CD14-positive monocyte (primary cell): ENCODE data around the gene GATD1. TPM values are rescaled to one million over a fixed set of nuclear protein-coding genes. Genes with fewer than 3 reads are reported as not detected.

Source experiments
- DNase-seq, 3 donors: peaks; one replicate each; pipeline ENCODE4 v3.0.0-alpha.2; 2011 to 2022
- H2AFZ ChIP-seq: 2 replicates; pipeline ENCODE4 v1.6.0; 2012; ENCODE audit warnings: mild to moderate bottlenecking, low read depth, low read length, inconsistent platforms; ENCODE audit not compliant: insufficient read depth, poor library complexity, severe bottlenecking
- H3K27ac ChIP-seq, 2 donors: 1 replicate in 1 of 2; 2 replicates in 1 of 2; pipeline ENCODE4 v1.5.1; 2012 to 2013; ENCODE audit warnings: low read length in 2 of 2, control low read depth in 1 of 2, inconsistent platforms in 1 of 2, low read depth in 1 of 2, mild to moderate bottlenecking in 1 of 2
- H3K27me3 ChIP-seq, 2 donors: one replicate each; pipeline versions ENCODE4 v1.6.0 to v1.6.1; 2011 to 2013; ENCODE audit warnings: low read length in 2 of 2; ENCODE audit not compliant: control insufficient read depth in 2 of 2, insufficient read depth in 2 of 2
- H3K36me3 ChIP-seq, 2 donors: replicated peaks in 1 of 2; 1 replicate in 1 of 2; 2 replicates in 1 of 2; pipeline versions ENCODE4 v1.5.1 to v1.6.1; 2012 to 2013; ENCODE audit warnings: low read length in 2 of 2, control low read depth in 1 of 2, inconsistent platforms in 1 of 2, mild to moderate bottlenecking in 1 of 2; ENCODE audit not compliant: insufficient read depth in 2 of 2, control insufficient read depth in 1 of 2
- H3K4me1 ChIP-seq, 2 donors: 1 replicate in 1 of 2; 2 replicates in 1 of 2; pipeline versions ENCODE4 v1.5.1 to v1.6.1; 2012 to 2013; ENCODE audit warnings: low read length in 2 of 2, control low read depth in 1 of 2, inconsistent platforms in 1 of 2, mild to moderate bottlenecking in 1 of 2, moderate library complexity in 1 of 2; ENCODE audit not compliant: insufficient read depth in 2 of 2, control insufficient read depth in 1 of 2
- H3K4me2 ChIP-seq: replicated peaks from 2 replicates; pipeline ENCODE3; 2012; ENCODE audit warnings: low read length, moderate library complexity, mild to moderate bottlenecking; ENCODE audit not compliant: poor library complexity, severe bottlenecking; ENCODE audit errors: extremely low read depth
- H3K4me3 ChIP-seq, 3 experiments: fragments of 200-600 bp in 1 of 3; sonication (generic) in 1 of 3; replicated peaks in 1 of 3; 1 replicate in 2 of 3; 2 replicates in 1 of 3; pipeline ENCODE4 v1.5.1; 2011 to 2013; ENCODE audit warnings: low read length in 3 of 3, mild to moderate bottlenecking in 3 of 3, control low read depth in 2 of 3, low read depth in 2 of 3, inconsistent platforms in 1 of 3, moderate library complexity in 1 of 3
- H3K79me2 ChIP-seq: 2 replicates; pipeline ENCODE4 v1.6.0; 2012; ENCODE audit warnings: mild to moderate bottlenecking, control low read depth, inconsistent platforms, low read length, moderate library complexity; ENCODE audit not compliant: insufficient read depth
- H3K9ac ChIP-seq: 2 replicates; pipeline ENCODE4 v1.6.0; 2017; ENCODE audit warnings: low read length, mild to moderate bottlenecking; ENCODE audit not compliant: insufficient read depth, poor library complexity, severe bottlenecking
- H3K9me3 ChIP-seq, 2 donors: replicated peaks in 1 of 2; 1 replicate in 1 of 2; 2 replicates in 1 of 2; pipeline versions ENCODE4 v1.5.1 to v1.6.1; 2012 to 2013; ENCODE audit warnings: low read length in 2 of 2, control low read depth in 1 of 2; ENCODE audit not compliant: control insufficient read depth in 1 of 2, insufficient read depth in 1 of 2
- H4K20me1 ChIP-seq: 2 replicates; pipeline ENCODE4 v1.6.0; 2012; ENCODE audit warnings: mild to moderate bottlenecking, low read length, control low read depth, moderate library complexity; ENCODE audit not compliant: insufficient read depth
- H3K27ac Mint-ChIP-seq, 7 donors: one replicate each; pipeline ENCODE4 v1.8.0; 2020; ENCODE audit warnings: mild to moderate bottlenecking in 7 of 7, mixed read lengths in 7 of 7, moderate library complexity in 6 of 7, inconsistent platforms in 2 of 7
- H3K27me3 Mint-ChIP-seq, 3 donors: one replicate each; pipeline ENCODE4 v1.8.0; 2021 to 2022; ENCODE audit warnings: low read depth in 3 of 3, mild to moderate bottlenecking in 3 of 3, mixed read lengths in 3 of 3, moderate library complexity in 3 of 3, inconsistent platforms in 1 of 3
- H3K36me3 Mint-ChIP-seq, 2 donors: one replicate each; pipeline ENCODE4 v1.8.0; 2020; ENCODE audit warnings: mixed read lengths in 2 of 2, inconsistent platforms in 1 of 2, mild to moderate bottlenecking in 1 of 2
- H3K4me1 Mint-ChIP-seq: one replicate; pipeline ENCODE4 v1.8.0; 2020; ENCODE audit warnings: mild to moderate bottlenecking, mixed read lengths
- H3K4me3 Mint-ChIP-seq, 2 donors: one replicate each; pipeline ENCODE4 v1.8.0; 2020; ENCODE audit warnings: mild to moderate bottlenecking in 2 of 2, mixed read lengths in 2 of 2, moderate library complexity in 1 of 2
- H3K9me3 Mint-ChIP-seq, 7 donors: one replicate each; pipeline ENCODE4 v1.8.0; 2020 to 2022; ENCODE audit warnings: mixed read lengths in 7 of 7, mild to moderate bottlenecking in 6 of 7, moderate library complexity in 6 of 7, inconsistent platforms in 2 of 7
- CTCF ChIP-seq: fragments of 200-600 bp; IDR thresholded peaks from one replicate; pipeline ENCODE4 v1.8.0; 2022; ENCODE audit warnings: antibody characterized with exemption, mild to moderate bottlenecking
- WGBS: methylation state at CpG from one replicate; pipeline ENCODE4 v1.1.5; 2013; ENCODE audit warnings: missing lambda C conversion rate; ENCODE audit not compliant: insufficient coverage; 5-methylcytosine and 5-hydroxymethylcytosine counted together
- intact Hi-C, 2 donors: fragments of 100-400 bp; cut with micrococcal nuclease; formaldehyde crosslinking; loops; one replicate each; pipeline versions ENCODE4 v1.15.0 to v1.15.1; 2023
- polyA plus RNA-seq, 3 donors: library from polyadenylated mRNA; depleted of rRNA in 1 of 3; unstranded in 2 of 3; stranded (reverse) in 1 of 3; fragments of 300-500 nt in 2 of 3; fragments of >200 nt in 1 of 3; fragmentation: Illumina TruSeq in 2 of 3; gene quantifications; 1 replicate in 2 of 3; 2 replicates in 1 of 3; pipeline ENCODE4 v1.2.3, GENCODE V29; 2012 to 2021

GATD1 gene
- polyA plus RNA-seq, 3 donors = 4.5 to 45.6 (median 4.6) TPM

- Mint-ChIP-seq H3K4me3 (no peak overlapping the region), H3K4me1 (peaks cover 18% of the 10 kb centered on the region), H3K9me3 (peaks cover 0 to 2% (median 0%) of the 10 kb centered on the region in 7 donors), H3K27ac (no peak overlapping the region), H3K27me3 (peaks cover 0 to 2% (median 0%) of the 10 kb centered on the region in 3 donors), H3K36me3 (peaks cover 16 to 58% of the 10 kb centered on the region in 2 donors)
- Histone ChIP-seq H3K9ac (no peak overlapping the region), H3K27me3 (no peaks in the 10 kb centered on the region), H3K9me3 (no peaks in the 10 kb centered on the region), H3K4me2 (no peak overlapping the region), H3K4me1 (peaks cover 13 to 15% of the 10 kb centered on the region in 2 donors), H4K20me1 (peaks cover 63% of the 10 kb centered on the region), H2AFZ (no peak overlapping the region), H3K36me3 (peaks cover 41 to 50% of the 10 kb centered on the region in 2 donors), H3K4me3 (no peak overlapping the region), H3K27ac (no peak overlapping the region), H3K79me2 (peaks cover 38% of the 10 kb centered on the region)
- TF ChIP-seq CTCF = no peak
- intact Hi-C loops = no loop called here
- no peak for DNase-seq
- 88% methylated on average over 7 of the region's 15 CpGs for WGBS
Observed at GRCh38 chr11:771617-772204, 5.6 kb downstream of the GATD1 start.

- H3K4me3 ChIP-seq = no peak overlapping the region
- peaks cover 63% of the 10 kb centered on the region for H4K20me1 ChIP-seq
- no peak overlapping the region for H2AFZ ChIP-seq
- H3K4me1 ChIP-seq = peaks cover 5 to 8% of the 10 kb centered on the region in 2 donors
- no peak overlapping the region for H3K27ac ChIP-seq
- peaks cover 30% of the 10 kb centered on the region for H3K79me2 ChIP-seq
- Mint-ChIP-seq H3K4me3 (no peak overlapping the region), H3K27ac (no peak overlapping the region), H3K9me3 (peaks cover 0 to 2% (median 0%) of the 10 kb centered on the region in 7 donors), H3K36me3 (peaks cover 20 to 60% of the 10 kb centered on the region in 2 donors), H3K4me1 (peaks cover 14% of the 10 kb centered on the region), H3K27me3 (no peaks in the 10 kb centered on the region)
- no peak overlapping the region for H3K9ac ChIP-seq
- H3K27me3 ChIP-seq = no peaks in the 10 kb centered on the region
- intact Hi-C loops = no loop called here
- TF ChIP-seq CTCF = no peak
- no peaks in the 10 kb centered on the region for H3K9me3 ChIP-seq
- peaks cover 41 to 58% of the 10 kb centered on the region in 2 donors for H3K36me3 ChIP-seq
- WGBS = 98% methylated on average over 26 of the region's 32 CpGs
- DNase-seq = no peak
- no peak overlapping the region for H3K4me2 ChIP-seq
Observed at GRCh38 chr11:770642-771616, 6.4 kb downstream of the GATD1 start.
